Panc1 (cell line): ENCODE results near the gene RPL7A.

Experiments used
- POLR2AphosphoS5 ChIP-seq: IDR thresholded peaks from 2 replicates; pipeline ENCODE4 v1.6.1; 2012; ENCODE audit warnings: mild to moderate bottlenecking, low read depth, low read length, moderate library complexity
- TF ChIP-seq, protein P1 (sequence below): fragments of 450-650 bp; IDR thresholded peaks from 2 replicates; pipeline ENCODE4 v1.5.1; 2017; ENCODE audit warnings: mild to moderate bottlenecking

DNA sequence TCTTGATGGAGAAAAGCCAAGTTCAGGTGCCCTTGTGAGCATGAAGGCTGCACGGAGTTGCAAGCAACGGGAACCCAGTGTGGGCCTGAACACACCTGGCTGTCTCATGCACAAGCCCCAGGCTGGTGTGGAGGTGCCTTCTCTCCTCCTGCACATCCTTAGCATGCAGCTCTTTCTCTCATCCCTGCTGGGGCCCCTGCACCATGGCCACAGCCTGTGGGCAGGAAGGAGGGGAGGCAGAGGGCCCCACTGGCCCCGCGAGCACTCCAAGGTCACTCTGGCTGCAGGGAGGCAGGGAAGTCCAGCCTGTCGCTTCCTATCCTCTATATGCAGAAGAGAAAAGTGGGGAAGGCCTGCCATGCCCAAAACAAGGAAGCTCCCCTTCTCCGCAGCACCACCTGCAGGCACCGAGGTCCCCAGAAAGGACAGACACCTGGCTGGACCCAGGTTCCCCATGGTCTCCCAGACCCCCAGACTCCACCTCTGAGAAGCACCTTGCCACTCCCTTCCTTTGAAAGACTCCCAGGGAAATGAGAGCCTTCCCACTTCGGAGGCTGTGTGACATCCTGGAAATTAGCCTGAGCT is 46.8 kb downstream of the RPL7A start:
- TF ChIP-seq, protein P1, sequence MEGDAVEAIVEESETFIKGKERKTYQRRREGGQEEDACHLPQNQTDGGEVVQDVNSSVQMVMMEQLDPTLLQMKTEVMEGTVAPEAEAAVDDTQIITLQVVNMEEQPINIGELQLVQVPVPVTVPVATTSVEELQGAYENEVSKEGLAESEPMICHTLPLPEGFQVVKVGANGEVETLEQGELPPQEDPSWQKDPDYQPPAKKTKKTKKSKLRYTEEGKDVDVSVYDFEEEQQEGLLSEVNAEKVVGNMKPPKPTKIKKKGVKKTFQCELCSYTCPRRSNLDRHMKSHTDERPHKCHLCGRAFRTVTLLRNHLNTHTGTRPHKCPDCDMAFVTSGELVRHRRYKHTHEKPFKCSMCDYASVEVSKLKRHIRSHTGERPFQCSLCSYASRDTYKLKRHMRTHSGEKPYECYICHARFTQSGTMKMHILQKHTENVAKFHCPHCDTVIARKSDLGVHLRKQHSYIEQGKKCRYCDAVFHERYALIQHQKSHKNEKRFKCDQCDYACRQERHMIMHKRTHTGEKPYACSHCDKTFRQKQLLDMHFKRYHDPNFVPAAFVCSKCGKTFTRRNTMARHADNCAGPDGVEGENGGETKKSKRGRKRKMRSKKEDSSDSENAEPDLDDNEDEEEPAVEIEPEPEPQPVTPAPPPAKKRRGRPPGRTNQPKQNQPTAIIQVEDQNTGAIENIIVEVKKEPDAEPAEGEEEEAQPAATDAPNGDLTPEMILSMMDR = no peak
- no peak for TF ChIP-seq POLR2AphosphoS5
